Colonic mucosa (tissue), 4 donors: ENCODE data around the gene PTPRQ. TPM values are rescaled to one million over a fixed set of nuclear protein-coding genes. Genes with fewer than 3 reads are reported as not detected.
"Not testable (repeated sequence)": the region's sequence is repeated elsewhere in the genome, so short reads cannot be mapped to it uniquely, and the experiment has no call there.

ENCODE experiments used
- DNase-seq: peaks from one replicate; pipeline ENCODE4 v3.0.0-alpha.2; 2020
- H3K27ac ChIP-seq: fragments of 200-600 bp; one replicate; pipeline ENCODE4 v1.8.0; 2021
- H3K27me3 ChIP-seq: fragments of 200-600 bp; one replicate; pipeline ENCODE4 v1.8.0; 2021
- H3K36me3 ChIP-seq: fragments of 200-600 bp; one replicate; pipeline ENCODE4 v1.8.0; 2021
- H3K4me1 ChIP-seq: fragments of 200-600 bp; one replicate; pipeline ENCODE4 v1.8.0; 2021; ENCODE audit warnings: mild to moderate bottlenecking
- H3K4me3 ChIP-seq: fragments of 200-600 bp; one replicate; pipeline ENCODE4 v1.8.0; 2021
- H3K9ac ChIP-seq, 2 donors: one replicate each; pipeline ENCODE4 v1.7.0; 2013; ENCODE audit warnings: control low read depth in 2 of 2, low read depth in 2 of 2, low read length in 2 of 2
- H3K9me3 ChIP-seq: fragments of 200-600 bp; one replicate; pipeline ENCODE4 v1.8.0; 2021
- intact Hi-C: fragments of 100-400 bp; cut with DNase I; formaldehyde crosslinking; loops from one replicate; pipeline ENCODE4 v1.14.1; 2022
- total RNA-seq, 2 donors: library from RNA; stranded (reverse); fragmentation: NEBNext Ultra II Directional in 1 of 2; extraction: Animal tissue kit (Norgen Biotek cat#: 25700) in 1 of 2; gene quantifications; one replicate each; pipeline ENCODE4 v1.2.1, GENCODE V29; 2021
- TF ChIP-seq, protein P1 (sequence below): fragments of 200-600 bp; IDR thresholded peaks from one replicate; pipeline ENCODE4 v1.8.0; 2022; ENCODE audit warnings: antibody characterized with exemption, mild to moderate bottlenecking
- donor health status: healthy.
- donor health status: DM: no; HTN: no; CAD: no.
- donor health status: DM: no; HTN: no; CAD: no.

The PTPRQ gene
- total RNA-seq, 2 donors from 2014 or later, result not detected

DNA sequence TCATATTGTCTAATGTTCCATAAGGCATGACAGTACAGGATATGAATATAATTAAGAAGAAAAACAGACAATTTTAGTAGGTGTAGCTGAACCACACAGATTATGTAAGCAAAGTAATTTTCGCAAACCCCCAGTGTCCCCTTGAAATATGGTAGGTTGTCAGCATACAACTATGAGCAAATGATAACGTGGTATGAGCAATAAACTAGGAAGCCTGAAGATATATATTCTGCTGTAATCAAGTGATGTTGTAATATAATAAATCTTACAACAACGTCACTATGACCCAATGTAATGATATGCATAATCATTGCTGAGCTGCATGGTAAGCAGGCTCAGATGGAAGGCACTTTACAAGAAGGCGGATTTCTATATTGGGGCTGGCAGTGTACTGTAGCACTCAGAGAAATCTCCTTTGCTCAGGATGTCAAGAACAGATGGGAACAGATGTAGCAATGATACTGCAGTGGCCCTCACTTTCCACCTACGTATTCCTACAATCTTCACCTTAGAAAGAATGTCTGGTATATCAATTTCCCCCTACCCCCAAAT is 215.6 kb downstream of the PTPRQ start:
- no peaks in the 10 kb centered on the region for H3K9me3 ChIP-seq
- H3K9ac ChIP-seq, result no peak overlapping the region
- TF ChIP-seq, protein P1, sequence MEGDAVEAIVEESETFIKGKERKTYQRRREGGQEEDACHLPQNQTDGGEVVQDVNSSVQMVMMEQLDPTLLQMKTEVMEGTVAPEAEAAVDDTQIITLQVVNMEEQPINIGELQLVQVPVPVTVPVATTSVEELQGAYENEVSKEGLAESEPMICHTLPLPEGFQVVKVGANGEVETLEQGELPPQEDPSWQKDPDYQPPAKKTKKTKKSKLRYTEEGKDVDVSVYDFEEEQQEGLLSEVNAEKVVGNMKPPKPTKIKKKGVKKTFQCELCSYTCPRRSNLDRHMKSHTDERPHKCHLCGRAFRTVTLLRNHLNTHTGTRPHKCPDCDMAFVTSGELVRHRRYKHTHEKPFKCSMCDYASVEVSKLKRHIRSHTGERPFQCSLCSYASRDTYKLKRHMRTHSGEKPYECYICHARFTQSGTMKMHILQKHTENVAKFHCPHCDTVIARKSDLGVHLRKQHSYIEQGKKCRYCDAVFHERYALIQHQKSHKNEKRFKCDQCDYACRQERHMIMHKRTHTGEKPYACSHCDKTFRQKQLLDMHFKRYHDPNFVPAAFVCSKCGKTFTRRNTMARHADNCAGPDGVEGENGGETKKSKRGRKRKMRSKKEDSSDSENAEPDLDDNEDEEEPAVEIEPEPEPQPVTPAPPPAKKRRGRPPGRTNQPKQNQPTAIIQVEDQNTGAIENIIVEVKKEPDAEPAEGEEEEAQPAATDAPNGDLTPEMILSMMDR, result no peak
- no peak overlapping the region for H3K4me3 ChIP-seq
- H3K4me1 ChIP-seq, result no peaks in the 10 kb centered on the region
- no peaks in the 10 kb centered on the region for H3K27me3 ChIP-seq
- H3K27ac ChIP-seq, result no peak overlapping the region
- intact Hi-C loops, result no loop called here
- no peak for DNase-seq
- H3K36me3 ChIP-seq, result no peaks in the 10 kb centered on the region

GRCh38 chr12:80662586-80662985 is 218.6 kb downstream of the PTPRQ start:
- intact Hi-C loops, result no loop called here
- TF ChIP-seq, protein P1, result no peak
- Histone ChIP-seq H3K4me3 (no peak overlapping the region), H3K9me3 (no peaks in the 10 kb centered on the region), H3K36me3 (no peaks in the 10 kb centered on the region), H3K27ac (no peak overlapping the region), H3K9ac (no peak overlapping the region), H3K27me3 (no peaks in the 10 kb centered on the region), H3K4me1 (no peaks in the 10 kb centered on the region)
- DNase-seq, result no peak

GRCh38 chr12:80670214-80670613 is 226.2 kb downstream of the PTPRQ start:
- DNase-seq, result no peak
- Histone ChIP-seq H3K36me3 (no peaks in the 10 kb centered on the region), H3K4me1 (no peaks in the 10 kb centered on the region), H3K9me3 (no peaks in the 10 kb centered on the region), H3K9ac (no peak overlapping the region), H3K27ac (no peak overlapping the region), H3K27me3 (no peaks in the 10 kb centered on the region), H3K4me3 (no peak overlapping the region)
- intact Hi-C loops, result no loop called here
- TF ChIP-seq, protein P1, result no peak

DNA sequence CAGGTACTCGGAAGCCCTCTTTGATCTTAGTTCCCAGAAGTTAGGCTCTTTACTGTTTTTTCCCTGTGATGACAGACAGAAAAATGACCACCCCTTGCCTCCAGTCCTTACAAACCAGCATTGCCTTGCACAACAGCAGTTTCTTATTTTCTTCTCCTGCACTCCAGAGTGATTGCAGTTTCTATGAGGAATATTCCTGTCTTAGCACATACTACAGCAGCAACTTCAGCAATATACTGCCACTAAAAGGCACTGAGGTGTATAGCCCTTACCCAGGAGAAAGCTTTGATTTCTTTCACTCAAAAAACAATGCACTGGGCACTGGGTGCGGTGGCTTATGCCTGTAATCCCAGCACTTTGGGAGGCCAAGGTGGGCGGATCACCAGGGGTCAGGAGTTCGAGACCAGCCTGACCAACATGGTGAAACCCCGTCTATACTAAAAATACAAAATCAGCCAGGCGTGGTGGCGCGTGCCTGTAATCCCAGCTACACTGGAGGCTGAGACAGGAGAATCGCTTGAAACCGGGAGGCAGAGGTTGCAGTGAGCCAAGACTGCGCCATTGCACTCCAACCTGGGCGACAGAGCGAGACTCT is 232.1 kb downstream of the PTPRQ start:
- intact Hi-C loops, H3K4me1 ChIP-seq, DNase-seq: not testable (repeated sequence)

DNA sequence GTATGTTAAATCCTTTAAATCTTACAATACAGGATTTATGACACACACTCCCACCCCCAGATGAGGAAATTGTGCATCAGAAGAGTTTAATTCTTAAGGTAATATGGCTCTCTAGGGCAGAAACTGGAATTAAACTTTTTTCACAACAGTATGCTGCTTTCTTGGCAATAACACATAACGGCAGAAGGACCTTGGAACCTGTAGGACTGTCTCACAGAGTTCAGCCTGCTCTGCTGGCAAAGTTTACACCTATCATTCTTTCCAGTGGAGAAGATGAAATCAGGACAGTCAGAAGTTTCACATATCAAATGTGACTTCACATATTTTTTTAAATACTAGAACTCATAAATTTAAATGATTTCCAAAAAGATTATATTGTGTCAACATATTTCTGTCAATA is 232.8 kb downstream of the PTPRQ start:
- no peak for DNase-seq
- no peaks in the 10 kb centered on the region for H3K9me3 ChIP-seq
- intact Hi-C loops, result no loop called here
- H3K36me3 ChIP-seq, result no peaks in the 10 kb centered on the region
- no peaks in the 10 kb centered on the region for H3K27me3 ChIP-seq
- H3K4me1 ChIP-seq, result no peaks in the 10 kb centered on the region
- no peak overlapping the region for H3K27ac ChIP-seq
- H3K9ac ChIP-seq, result no peak overlapping the region
- H3K4me3 ChIP-seq, result no peak overlapping the region
- TF ChIP-seq, protein P1, result no peak

More for the DNA sequence above, 232.1 kb downstream of the PTPRQ start:
- H3K27me3 ChIP-seq, H3K36me3 ChIP-seq, H3K4me3 ChIP-seq, H3K9me3 ChIP-seq, H3K9ac ChIP-seq, H3K27ac ChIP-seq: not testable (repeated sequence)

GRCh38 chr12:80677994-80678393 is 234.0 kb downstream of the PTPRQ start:
- no peak overlapping the region for H3K27ac ChIP-seq
- no peak overlapping the region for H3K9ac ChIP-seq
- H3K4me1 ChIP-seq, result no peaks in the 10 kb centered on the region
- no peak overlapping the region for H3K4me3 ChIP-seq
- H3K9me3 ChIP-seq, result no peaks in the 10 kb centered on the region
- DNase-seq, result no peak
- intact Hi-C loops, result no loop called here
- no peaks in the 10 kb centered on the region for H3K36me3 ChIP-seq
- no peaks in the 10 kb centered on the region for H3K27me3 ChIP-seq
- TF ChIP-seq, protein P1, result no peak
